ENCODE data around the gene CALU. TPM values are rescaled to one million over a fixed set of nuclear protein-coding genes. Genes with fewer than 3 reads are reported as not detected.

Gene CALU
- total RNA-seq, 1 experiment from 2014 or later, result 147 TPM

GRCh38 chr7:128713794-128714193 is 25.4 kb upstream of the CALU start:
- no TSS peak for BruUV-seq (replicated peaks)
- intact Hi-C loops (cut with micrococcal nuclease), result no loop called here
- CTCF ChIA-PET, result interaction anchor here (1.2 kb wide), 1 partner anchor 13 kb away, joined by 3 read pairs; no protein-coding TSS in a partner anchor

GRCh38 chr7:128714701-128715495 is 24.3 kb upstream of the CALU start:
- Mint-ChIP-seq H3K27ac (ENCODE audit: low read depth, unreplicated experiment) (no peak overlapping the region), H3K36me3 (ENCODE audit: insufficient read depth, unreplicated experiment) (peaks cover 6% of the 10 kb centered on the region), H3K27me3 (ENCODE audit: insufficient read depth, unreplicated experiment) (no peaks in the 10 kb centered on the region), H3K9me3 (ENCODE audit: unreplicated experiment) (no peaks in the 10 kb centered on the region), H3K4me1 (ENCODE audit: insufficient read depth, unreplicated experiment) (peaks cover 8% of the 10 kb centered on the region), H3K4me3 (ENCODE audit: unreplicated experiment) (no peak overlapping the region)
- CTCF ChIA-PET, result interaction anchor here (1.2 kb wide), 1 partner anchor 15 kb away, joined by 3 read pairs; no protein-coding TSS in a partner anchor
- POLR2A ChIA-PET, result no interaction called here
- TF ChIP-seq, protein P1, sequence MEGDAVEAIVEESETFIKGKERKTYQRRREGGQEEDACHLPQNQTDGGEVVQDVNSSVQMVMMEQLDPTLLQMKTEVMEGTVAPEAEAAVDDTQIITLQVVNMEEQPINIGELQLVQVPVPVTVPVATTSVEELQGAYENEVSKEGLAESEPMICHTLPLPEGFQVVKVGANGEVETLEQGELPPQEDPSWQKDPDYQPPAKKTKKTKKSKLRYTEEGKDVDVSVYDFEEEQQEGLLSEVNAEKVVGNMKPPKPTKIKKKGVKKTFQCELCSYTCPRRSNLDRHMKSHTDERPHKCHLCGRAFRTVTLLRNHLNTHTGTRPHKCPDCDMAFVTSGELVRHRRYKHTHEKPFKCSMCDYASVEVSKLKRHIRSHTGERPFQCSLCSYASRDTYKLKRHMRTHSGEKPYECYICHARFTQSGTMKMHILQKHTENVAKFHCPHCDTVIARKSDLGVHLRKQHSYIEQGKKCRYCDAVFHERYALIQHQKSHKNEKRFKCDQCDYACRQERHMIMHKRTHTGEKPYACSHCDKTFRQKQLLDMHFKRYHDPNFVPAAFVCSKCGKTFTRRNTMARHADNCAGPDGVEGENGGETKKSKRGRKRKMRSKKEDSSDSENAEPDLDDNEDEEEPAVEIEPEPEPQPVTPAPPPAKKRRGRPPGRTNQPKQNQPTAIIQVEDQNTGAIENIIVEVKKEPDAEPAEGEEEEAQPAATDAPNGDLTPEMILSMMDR (IDR thresholded peaks at IDR 0.05; ENCODE audit: unreplicated experiment), result no peak
- BruUV-seq (replicated peaks), result no TSS peak
- intact Hi-C loops (cut with micrococcal nuclease), result no loop called here
- DNase-seq (ENCODE audit: unreplicated experiment), result no peak

More at GRCh38 chr7:128713794-128714193, 25.4 kb upstream of the CALU start:
- H3K27ac Mint-ChIP-seq (ENCODE audit: low read depth, unreplicated experiment), result no peak overlapping the region
- TF ChIP-seq, protein P1 (IDR thresholded peaks at IDR 0.05; ENCODE audit: unreplicated experiment), result no peak
- H3K27me3 Mint-ChIP-seq (ENCODE audit: insufficient read depth, unreplicated experiment), result no peaks in the 10 kb centered on the region
- peaks cover 6% of the 10 kb centered on the region for H3K36me3 Mint-ChIP-seq (ENCODE audit: insufficient read depth, unreplicated experiment)
- H3K4me1 Mint-ChIP-seq (ENCODE audit: insufficient read depth, unreplicated experiment), result peaks cover 8% of the 10 kb centered on the region
- POLR2A ChIA-PET, result interaction anchor here (1.0 to 1.7 kb wide), 5 partner anchors 8 to 39 kb away, joined by 3 to 5 read pairs (median 3); no protein-coding TSS in a partner anchor
- H3K9me3 Mint-ChIP-seq (ENCODE audit: unreplicated experiment), result no peaks in the 10 kb centered on the region
- no peak overlapping the region for H3K4me3 Mint-ChIP-seq (ENCODE audit: unreplicated experiment)
- no peak for DNase-seq (ENCODE audit: unreplicated experiment)

- Mint-ChIP-seq H3K4me3 (ENCODE audit: unreplicated experiment) (no peak overlapping the region), H3K9me3 (ENCODE audit: unreplicated experiment) (no peaks in the 10 kb centered on the region), H3K4me1 (ENCODE audit: insufficient read depth, unreplicated experiment) (no peaks in the 10 kb centered on the region), H3K36me3 (ENCODE audit: insufficient read depth, unreplicated experiment) (peaks cover 6% of the 10 kb centered on the region), H3K27me3 (ENCODE audit: insufficient read depth, unreplicated experiment) (peaks cover 3% of the 10 kb centered on the region), H3K27ac (ENCODE audit: low read depth, unreplicated experiment) (no peak overlapping the region)
- ChIA-PET POLR2A (interaction anchor here (0.6 to 1.0 kb wide), 3 partner anchors 10 to 223 kb away, joined by 3 to 4 read pairs (median 3); partner anchors contain the start of gene CALU), CTCF (interaction anchor here (0.6 kb wide), 1 partner anchor 1261 kb away, joined by 4 read pairs; no protein-coding TSS in a partner anchor)
- intact Hi-C loops (cut with micrococcal nuclease), result no loop called here
- TF ChIP-seq, protein P1 (IDR thresholded peaks at IDR 0.05; ENCODE audit: unreplicated experiment), result no peak
- BruUV-seq (replicated peaks), result no TSS peak
- DNase-seq (ENCODE audit: unreplicated experiment), result no peak
These were observed 20.1 kb upstream of the CALU start for GRCh38 chr7:128718967-128719642.

GRCh38 chr7:128721376-128721775 is 17.8 kb upstream of the CALU start:
- Mint-ChIP-seq H3K4me1 (ENCODE audit: insufficient read depth, unreplicated experiment) (no peaks in the 10 kb centered on the region), H3K9me3 (ENCODE audit: unreplicated experiment) (no peaks in the 10 kb centered on the region), H3K36me3 (ENCODE audit: insufficient read depth, unreplicated experiment) (peaks cover under 1% of the 10 kb centered on the region), H3K27me3 (ENCODE audit: insufficient read depth, unreplicated experiment) (peaks cover 12% of the 10 kb centered on the region), H3K4me3 (ENCODE audit: unreplicated experiment) (no peak overlapping the region), H3K27ac (ENCODE audit: low read depth, unreplicated experiment) (no peak overlapping the region)
- intact Hi-C loops (cut with micrococcal nuclease), result no loop called here
- DNase-seq (ENCODE audit: unreplicated experiment), result no peak
- ChIA-PET POLR2A (interaction anchor here (1.1 kb wide), 1 partner anchor 10 kb away, joined by 3 read pairs; no protein-coding TSS in a partner anchor), CTCF (no interaction called here)
- no TSS peak for BruUV-seq (replicated peaks)
- TF ChIP-seq, protein P1 (IDR thresholded peaks at IDR 0.05; ENCODE audit: unreplicated experiment), result no peak

Measured in MCF 10A (cell line).